HG03108 (cell line): ENCODE measurements around the gene DBF4B.

Experiments
- ATAC-seq: cut with Tn5 transposase; IDR thresholded peaks from one replicate; pipeline ENCODE4 v1.9.1; 2021; ENCODE audit warnings: moderate library complexity; ENCODE audit not compliant: unreplicated experiment

DBF4B gene

GRCh38 chr17:44775838-44776621 lies 67.6 kb downstream of the DBF4B start:
- ATAC-seq: peak; percentile 2

GRCh38 chr17:44776628-44777393 lies 68.3 kb downstream of the DBF4B start:
- no peak for ATAC-seq

- ATAC-seq: no peak
These were observed 69.2 kb downstream of the DBF4B start for GRCh38 chr17:44777394-44778348.

DNA sequence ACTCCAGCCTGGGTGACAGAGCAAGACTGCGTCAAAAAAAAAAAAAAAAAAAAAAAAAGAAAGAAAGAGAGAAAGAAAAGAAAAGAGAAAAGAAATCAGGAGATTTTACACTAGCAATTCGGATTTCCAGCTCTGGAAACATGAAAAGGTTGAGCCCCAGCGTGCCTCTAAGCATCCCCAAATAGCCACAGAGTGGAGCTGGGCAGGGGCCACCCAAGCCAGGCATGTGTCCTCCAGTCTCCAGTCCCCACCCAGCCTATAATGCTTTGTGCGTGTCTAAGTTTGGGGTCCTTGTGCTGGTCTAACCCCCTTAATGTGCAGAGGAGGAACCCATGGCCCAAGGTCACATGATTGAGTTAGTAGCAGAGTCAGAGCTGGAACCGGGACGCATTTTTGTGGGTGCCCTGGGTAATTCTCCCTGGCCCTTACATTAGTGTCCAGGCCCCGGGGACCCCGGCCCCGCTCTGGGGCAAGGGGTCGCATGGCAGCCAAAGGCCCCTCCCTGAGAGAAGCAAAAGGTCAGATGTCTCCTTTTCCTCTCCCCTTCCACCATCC lies 70.3 kb downstream of the DBF4B start:
- no peak for ATAC-seq

- ATAC-seq: no peak
These were observed 71.0 kb downstream of the DBF4B start for GRCh38 chr17:44779211-44780025.

GRCh38 chr17:44780161-44780560 lies 71.7 kb downstream of the DBF4B start:
- ATAC-seq: no peak

GRCh38 chr17:44780845-44781480 lies 72.5 kb downstream of the DBF4B start:
- ATAC-seq: no peak

- ATAC-seq: no peak
These were observed 73.3 kb downstream of the DBF4B start for GRCh38 chr17:44781551-44782325.

DNA sequence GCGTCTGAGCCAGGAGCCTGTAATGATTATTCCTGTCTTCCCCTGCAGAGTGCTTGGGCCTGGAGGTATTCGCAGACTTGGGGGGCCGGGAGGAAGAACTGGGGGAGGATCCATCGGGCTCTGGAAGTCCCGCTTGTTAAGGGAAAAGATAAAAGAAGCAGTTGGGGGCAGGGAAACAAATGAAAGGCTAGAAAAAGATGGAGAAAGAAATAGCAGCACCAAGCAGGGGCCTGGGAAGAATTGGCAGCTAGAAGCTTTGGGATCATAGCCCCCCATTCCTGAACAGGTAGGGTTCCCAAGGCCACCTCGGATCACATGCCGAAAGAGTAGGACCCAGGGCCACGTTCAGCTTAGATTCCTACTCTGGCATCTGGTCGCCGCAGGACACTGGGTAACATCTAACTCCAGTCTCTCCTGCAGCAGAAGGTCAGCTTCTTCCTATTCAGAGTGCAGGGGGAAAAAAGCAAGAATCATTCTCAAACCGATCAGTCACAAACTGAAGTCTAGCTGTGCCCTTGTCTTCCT lies 73.9 kb downstream of the DBF4B start:
- no peak for ATAC-seq

DNA sequence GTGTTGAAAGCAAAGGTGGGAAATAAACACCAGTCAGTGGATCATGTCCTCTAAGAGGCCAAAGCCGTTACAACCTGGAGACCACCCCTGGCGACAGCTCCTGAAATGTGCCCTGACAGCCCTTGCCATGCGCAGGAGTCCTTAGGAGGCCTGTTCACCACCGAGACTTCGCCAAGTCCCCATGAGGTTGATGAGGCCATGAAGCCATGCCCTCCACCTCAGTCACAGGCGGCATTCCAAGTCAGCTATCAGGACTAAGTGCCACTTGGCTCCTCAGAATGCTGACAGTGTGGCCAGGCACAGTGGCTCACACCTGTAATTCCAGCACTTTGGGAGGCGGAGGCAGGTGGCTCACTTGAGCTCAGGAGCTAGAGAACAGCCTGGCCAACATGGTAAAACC lies 77.5 kb downstream of the DBF4B start:
- ATAC-seq: no peak

DNA sequence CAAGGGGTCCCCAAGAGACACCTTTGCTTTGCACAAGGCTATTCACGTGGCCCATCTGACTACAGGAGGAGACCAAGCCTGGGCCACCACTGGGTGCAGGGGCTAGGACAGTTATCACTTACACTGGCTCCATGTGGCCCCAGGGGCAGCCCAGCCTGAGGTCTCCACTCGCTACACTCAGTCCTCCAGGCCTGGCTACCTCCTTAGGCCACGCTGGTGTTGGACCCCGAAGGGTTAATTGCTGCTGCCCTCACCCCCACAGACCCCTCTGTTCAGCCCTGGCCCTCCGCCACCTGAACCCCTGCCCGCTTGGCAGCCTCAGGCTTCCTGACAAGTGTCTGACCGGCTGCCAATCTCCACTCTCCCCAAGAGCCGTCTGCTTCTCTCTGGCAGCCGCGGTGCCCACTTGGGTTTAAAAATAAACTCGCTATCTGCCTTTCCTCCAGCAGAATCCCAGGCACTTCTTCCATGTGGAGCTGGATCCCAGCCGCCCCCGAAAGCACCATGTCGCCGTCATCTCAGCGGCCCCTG lies 78.2 kb downstream of the DBF4B start:
- no peak for ATAC-seq

DNA sequence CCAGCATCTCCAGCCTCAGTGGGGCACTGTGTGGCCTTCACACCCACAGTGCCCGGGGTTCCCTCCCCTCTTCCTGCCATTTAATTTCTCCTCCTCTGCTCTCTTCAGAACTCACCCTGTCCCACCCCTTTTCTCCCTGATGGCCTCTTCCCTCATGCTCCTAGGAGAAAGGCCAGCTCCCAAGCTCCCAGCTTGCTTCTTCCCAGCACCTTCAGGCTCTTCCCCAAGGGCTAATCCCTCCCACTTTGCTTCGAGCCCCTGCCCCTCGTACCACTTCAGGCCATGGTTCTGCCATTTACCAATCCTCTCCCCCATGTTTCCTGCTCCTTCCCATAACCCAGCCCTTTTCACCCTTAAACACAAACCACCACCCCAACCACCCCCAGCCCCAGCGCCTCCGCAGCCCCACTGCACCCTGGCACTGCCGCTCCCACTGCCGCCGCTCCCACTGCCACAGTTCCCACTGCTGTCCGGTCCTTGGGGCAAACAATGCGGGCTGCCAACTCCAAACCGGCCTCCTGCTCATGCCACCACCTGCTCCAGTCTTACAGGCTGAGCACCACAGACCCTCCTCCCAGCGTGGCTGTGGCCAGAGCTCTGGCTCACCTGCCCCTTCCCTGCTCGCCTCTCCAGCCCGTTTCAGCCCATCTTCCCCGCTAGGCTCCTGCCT lies 78.9 kb downstream of the DBF4B start:
- no peak for ATAC-seq

GRCh38 chr17:44788139-44788538 lies 79.7 kb downstream of the DBF4B start:
- no peak for ATAC-seq

DNA sequence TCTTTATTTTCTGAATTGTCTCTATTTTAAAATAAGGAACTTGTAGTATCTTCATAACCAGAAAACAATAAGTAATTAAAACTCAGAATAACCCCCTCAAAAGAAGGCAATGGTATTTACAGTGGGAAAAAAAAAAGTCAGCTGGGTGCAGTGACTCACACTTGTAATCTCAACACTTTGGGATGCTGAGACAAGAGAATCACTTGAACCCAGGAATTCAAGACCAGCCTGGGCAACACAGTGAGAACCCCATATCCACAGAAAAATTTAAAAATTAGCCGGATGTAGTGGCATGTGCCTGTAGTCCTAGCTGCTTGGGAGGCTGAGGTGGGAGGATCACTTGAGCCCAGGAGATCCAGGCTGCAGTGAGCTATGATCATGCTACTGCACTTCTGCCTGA lies 83.8 kb downstream of the DBF4B start:
- ATAC-seq: no peak

DNA sequence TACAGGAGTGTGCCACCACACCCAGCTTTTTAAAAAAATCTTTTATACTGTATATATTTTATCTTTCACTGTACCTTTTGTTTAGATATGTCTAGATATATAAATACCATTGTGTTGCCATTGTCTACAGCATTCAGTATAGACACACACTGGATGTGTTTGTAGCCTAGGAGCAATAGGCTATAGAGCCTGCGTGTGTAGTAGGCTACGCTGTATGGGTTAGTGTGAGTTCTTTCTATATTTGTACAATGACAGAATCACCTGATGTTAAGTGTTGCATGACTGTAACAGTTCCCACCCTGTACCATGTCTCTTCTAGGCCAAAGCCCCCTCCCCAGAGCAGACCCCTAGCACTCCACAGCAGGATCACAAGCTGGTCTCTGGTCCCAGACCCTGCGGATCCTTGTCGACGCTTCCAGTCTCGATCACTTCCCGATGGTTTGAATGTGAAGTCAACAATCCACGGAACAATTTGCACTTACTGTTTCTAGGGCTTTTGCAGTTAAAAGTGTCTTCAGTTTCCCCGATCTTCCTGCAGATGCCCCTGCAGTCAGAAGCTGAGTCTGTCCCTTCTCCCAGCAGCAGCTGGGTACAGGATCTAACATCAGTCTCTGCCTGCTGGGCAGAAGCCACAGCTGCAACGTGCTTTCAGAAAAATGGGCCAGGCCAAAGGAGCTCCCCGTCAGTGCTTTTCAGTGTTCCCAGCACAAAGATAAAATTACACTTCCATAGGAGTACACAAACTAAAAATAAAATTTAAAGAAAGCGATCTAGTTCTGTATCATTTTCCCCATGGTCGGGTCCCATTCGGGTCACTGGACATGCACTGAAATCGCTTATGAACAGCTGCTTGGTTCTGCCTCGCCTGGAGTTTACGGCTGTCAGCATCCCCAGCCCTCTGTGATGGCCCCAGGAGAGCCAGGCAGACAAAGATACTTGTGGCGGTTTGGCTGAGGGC lies 85.7 kb downstream of the DBF4B start:
- no peak for ATAC-seq

DNA sequence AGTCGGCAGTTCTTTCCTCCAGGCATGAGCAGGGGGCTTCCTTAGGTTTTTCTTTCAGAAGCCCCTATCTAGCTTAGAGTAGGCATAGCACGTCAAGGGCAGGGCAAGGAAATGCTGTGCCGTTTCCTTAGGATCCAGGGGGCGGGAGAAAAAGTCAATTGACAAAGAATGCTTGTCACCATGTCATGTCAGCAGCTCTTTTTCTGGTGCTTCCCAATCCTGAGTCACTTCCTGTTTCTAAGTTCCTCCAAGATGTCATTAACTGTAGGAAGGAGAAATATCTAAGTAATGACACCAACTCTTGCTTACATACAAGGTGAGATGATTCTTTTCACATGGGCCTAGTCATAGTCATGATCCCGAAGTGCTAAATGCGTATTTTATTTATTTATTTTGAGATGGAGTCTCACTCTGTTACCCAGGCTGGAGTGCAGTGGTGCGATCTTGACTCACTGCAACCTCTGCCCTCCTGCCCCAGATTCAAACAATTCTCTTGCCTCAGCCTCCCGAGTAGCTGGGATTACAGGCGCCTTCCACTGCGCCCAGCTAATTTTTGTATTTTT lies 86.5 kb downstream of the DBF4B start:
- no peak for ATAC-seq
